Stimulated activated CD4-positive, alpha-beta T cell treated with anti-CD3 and anti-CD28 coated beads, Interleukin-2, amount 100 ng/mL, for 24 hours (primary cell): ENCODE measurements around the gene ETV4.
"Not testable (repeated sequence)": the region's sequence is repeated elsewhere in the genome, so short reads cannot be mapped to it uniquely, and the experiment has no call there.

Experiments used
- DNase-seq, 2 donors: peaks; one replicate each; pipeline ENCODE4 v3.0.0-alpha.2; 2020

ETV4 gene

DNA sequence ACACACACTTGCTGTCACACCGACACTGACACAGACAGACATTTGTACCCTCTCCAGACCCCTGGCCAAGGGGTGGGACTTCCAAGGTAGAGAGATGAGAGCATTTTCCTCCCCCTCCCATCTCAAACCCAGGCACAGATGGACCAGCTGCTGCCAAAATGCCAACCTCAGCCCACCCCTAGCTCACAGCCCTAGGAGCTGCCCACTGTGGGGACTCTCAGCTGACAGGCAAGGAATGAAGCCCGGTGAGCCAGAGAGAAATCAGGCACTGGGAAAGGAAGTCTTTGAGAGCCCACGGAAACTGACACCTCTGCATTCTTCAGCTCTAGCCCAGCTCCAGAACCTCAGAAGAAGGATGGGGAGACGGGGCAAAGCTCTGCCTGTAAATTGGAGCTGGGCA, 2.8 kb downstream of the ETV4 start:
- DNase-seq = no peak

DNA sequence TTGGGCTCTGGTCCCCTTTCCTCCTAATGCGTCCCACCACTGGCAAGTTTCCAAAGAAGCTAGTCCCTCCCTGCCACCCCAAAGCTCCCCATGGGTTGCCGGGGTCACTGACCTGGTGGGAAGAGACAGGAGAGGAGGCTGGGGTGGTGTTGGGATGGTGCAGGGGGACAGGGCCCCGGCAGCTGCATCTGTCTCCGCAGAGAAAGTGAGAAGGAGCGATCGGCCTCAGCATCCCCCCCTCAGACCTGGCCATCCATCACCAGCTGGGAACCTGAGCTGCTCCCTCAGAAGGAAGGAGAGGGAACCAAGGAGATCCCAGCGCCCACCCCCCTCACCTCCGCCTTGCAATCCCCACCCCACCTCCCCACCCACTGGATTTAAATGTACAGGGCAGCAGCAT, 3.3 kb downstream of the ETV4 start:
- no peak for DNase-seq

DNA sequence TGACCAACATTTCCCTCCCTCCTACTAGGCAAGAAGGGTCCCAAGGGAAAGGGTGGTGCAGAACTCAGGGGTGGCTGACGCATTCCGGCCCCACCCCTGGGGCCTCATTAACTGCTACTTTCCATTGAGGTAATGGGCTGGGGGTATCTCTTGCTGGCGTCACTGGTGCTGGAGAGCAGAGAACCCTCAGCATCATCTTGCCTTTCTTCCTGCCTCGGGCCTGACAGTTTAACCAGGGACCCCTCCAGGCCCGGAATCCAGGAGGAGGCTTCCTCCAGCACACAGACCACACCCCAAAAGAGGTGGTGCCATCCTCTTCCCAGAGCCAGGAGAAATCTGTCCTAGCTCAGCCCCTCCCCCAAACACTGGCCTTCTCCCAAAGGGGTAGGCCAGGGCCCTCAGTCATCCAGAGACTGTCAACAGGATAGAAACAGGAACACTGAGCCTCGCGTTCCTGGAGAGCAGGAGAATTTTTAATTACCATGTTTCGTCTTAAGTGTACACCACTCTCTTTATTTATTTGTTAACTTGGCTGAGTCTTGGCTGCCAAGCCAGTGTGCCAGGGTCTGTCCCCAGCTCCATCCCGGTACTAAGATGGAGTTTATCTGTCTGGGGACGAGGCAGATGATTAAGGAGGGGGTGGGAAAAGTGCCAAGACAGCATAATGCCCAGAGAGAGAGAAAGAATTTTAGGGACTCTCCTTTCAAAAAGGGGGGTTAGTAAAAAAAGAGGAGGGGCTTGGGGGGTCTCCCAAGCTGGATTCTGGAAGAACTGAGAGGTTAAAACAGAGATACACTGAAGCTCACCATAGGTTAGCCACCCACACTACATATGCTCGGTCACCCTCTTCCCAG, 5.1 kb downstream of the ETV4 start:
- DNase-seq = no peak

DNA sequence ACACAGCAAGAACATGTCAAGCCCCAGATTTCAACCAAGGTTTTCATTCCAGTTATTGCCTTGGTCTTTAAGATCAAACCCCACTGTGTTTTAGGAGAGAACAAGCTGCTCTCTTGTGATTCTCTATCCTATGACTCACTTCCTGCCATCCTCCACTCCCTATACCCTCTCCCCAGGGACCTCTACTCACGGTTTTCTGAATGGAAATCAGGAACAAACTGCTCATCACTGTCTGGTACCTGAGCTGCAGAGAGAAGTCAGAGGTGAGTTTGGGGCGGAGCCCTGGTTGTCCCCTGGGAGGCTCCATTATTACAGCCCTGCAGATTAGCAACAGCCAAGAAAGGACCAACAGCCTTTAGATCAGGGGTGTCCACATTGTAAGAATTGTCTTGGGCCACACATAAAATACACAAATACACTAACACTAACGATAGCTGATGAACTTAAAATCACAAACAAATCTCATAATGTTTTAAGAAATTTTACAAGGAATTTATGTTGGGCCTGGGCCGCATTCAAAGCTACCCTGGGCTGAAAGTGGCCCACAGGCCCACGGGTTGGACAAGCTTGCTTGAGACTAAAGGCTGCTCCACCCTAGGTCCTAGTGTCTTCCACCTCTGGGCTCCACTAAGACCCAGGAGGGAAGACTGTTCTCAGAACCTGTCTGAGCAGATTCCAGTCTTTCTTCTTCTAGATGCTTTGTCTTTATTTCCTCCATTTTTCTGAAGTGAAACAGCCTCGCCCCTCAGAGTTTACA, 9.7 kb downstream of the ETV4 start:
- no peak for DNase-seq

DNA sequence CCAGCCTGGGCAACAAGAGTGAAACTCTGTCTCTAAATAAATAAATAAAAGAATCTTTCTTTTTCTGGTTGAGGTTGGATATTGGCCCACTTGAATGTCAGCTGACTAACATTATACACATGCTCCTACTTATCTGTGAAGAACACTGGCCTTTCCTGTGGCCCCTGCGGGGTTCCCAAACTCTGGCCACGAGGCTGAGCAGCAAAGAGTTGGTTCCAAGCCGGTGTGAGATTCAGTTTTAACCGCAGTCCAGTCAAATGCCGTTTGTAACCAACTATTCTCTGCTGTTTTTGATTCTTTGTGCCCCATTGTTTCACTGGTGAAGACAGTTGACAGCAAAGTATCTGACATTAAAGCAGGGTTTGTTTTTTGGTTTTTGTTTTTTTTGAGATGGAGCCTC, 11.2 kb downstream of the ETV4 start:
- no peak for DNase-seq

DNA sequence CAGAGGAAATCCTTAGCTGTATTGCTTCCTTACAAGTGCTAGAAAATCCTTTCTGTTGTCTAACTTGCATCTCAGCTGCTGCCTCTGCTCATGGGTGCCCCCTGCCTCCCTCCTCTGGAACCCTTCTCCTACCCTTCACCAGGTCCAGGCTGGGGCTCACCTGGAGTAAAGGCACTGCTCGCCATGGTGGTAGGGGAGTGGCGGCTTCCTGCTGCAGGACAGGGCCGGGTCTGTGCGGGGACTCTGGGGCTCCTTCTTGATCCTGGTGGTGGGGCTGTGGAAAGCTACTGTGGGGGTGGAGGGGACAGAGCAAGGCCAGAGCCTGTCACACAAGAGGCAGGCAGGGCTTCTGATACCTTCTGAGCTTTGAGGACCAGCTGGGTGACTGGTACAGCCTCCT, 12.4 kb downstream of the ETV4 start:
- no peak for DNase-seq

DNA sequence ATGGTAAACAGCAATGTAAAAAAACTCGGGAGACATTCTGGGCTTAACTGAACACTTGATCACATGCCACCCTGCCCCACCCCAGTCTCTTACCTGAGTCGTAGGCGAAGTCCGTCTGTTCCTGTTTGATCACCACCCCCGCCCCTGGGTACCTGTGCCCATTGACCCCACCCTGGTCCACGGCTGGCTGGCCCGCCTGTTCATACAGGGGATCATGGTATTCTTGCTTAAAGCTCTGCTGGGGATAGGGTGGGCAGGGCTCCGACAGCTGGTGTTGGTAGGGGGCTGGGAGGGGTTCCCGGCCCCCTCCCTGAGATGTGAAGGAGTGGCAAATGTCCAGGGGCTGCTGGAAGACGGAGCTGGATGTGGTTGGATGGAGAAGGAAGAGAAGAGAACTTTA, 13.6 kb downstream of the ETV4 start:
- no peak for DNase-seq

DNA sequence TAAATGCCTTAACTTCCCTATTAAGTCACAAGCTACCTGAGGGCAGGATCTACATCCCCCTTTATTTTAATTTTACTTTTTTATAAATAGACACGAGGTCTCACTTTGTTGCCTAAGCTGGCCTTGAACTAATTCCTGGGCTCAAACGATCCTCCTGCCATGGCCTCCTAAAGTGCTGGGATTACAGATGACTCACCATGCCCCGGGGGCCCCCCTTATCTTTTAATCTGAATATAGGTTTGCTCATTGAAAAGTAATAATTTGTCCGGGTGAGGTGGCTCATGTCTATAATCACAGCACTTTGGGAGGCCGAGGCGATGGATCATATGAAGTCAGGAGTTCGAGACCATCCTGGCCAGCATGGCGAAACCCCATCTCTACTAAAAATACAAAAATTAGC, 14.2 kb downstream of the ETV4 start:
- DNase-seq = no peak

DNA sequence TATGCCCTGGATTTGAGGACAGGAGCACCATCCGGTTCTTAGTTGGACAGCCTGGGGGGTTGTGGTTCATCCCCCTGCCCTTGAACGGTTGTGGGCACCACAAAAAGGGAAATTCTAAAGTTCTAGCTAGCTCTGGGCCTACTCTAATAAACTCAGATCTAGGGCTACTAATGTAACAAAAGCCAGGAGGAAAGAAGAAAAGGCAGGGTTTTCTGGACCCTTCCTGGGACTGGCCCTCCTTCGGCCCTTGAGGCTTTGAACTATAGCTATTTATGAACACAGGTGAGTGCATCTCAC, 15.1 kb downstream of the ETV4 start:
- DNase-seq = no peak

DNA sequence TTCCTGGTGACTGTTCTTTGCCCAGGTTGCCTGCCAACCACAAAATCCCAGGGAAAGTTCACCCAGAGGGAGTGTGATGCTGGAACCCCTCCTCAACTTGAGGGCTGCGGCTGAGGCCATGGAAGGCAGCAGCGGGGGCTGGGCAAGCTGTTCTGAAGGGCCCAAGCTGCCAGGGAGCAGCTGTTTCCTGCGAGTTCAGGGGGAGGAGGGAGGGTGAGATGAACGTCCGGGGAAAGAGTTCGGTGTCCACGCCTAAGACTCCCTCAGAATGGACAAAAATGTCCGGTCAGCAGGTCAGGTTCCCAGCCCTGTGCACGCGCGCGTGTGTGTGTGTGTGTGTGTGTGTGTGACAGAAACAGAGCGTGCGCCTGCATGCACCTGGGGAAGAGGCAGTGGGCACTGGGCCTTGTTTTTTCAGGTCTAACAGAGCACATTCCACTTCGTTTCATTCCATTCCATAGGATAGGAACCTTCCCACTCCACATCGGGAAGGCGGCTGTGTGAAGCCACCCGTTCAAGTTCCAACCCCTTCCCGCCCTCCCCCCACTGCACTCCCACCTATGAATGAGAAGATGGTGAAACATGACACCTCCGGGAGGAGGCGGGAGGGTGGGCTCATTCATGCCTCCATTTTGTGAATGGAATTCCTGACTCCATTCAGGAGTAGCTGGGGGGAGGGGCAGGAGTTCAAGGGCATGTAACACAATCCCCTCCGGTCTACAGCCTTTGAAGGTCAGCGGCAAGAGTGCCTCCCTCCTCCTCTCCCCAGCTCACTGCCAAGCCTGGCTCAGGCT, 15.7 kb downstream of the ETV4 start:
- no peak for DNase-seq

DNA sequence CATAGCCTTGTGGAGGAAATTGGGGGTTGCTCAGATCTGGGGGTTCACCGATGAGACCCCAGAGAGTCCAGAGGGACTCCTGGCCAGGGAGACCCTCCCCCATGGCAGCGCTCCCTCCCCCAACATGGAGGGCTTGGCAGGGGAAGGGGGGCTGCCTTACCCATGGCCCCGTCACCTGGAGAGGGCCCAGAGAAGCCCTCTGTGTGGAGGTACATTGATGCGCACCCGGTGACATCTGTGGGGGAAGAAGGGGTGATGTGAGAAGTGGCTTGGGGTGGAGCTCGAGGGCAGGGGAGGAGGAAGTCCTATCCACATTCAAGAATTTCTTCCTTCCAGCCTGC, 16.2 kb downstream of the ETV4 start:
- no peak for DNase-seq

DNA sequence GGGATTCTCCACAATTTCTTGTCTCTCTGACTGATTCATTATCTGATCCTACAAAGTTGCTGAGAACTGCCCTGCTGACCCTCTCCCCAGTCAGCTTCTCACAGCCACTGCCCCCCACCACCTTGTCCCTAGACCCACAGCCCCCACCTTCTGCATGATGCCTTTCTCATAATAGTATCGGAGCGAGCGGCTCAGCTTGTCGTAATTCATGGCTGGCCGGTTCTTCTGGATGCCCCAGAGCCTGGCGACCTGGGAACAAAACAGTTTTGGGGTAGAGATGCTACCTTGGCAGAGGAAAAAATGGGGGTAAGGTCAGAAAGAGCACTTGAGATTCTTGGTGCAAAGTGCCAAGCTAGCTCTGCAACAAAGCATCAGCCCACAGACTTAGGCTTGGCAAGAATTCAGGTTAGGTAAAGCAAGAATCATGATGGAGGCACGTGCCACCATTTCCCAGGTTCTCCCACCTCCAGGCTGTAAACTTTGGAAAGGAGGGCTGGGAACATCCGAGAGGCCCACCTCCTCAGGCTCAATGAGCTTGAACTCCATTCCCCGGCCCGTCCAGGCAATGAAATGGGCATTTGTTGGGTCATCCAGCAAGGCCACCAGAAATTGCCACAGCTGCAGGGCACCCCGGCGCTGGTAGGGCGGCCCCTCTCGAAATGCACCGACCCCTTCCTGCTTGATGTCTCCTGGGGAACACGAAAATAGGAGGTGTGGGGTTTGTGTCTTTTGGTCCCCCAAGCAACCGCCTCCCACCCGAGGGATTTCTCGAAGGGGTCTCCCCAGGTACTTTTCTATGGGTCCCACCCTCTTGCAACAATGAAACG, 16.9 kb downstream of the ETV4 start:
- DNase-seq = no peak

DNA sequence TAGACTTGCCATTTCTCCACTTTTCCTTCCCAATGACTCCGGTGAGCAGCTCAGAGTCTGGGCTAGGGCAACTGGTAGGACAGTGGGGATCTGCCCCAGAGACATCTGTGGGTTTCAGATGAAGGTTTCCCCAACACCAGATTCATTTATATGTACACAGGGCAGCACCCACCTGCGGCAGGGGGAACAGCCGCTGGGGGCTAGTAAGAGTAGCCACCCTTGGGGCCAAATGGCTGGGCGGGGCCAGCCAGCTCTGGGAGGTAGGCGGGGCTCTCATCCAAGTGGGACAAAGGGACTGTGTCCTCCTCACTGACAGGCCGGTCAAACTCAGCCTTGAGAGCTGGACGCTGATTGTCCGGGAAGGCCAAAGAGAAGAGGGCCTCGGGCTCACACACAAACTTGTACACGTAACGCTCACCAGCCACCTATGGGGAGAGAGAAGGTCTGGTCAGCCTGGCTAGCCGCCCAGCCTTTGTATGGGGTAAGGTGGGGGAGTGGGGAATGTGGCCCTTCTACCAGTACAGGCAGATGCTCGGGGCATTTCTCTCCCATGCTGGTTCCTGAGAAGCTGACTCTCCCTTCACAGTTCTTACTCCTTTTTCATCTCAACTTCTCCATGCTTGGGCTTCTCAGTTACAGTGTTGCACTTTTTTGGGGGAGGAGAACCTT, 17.7 kb downstream of the ETV4 start:
- DNase-seq = no peak

DNA sequence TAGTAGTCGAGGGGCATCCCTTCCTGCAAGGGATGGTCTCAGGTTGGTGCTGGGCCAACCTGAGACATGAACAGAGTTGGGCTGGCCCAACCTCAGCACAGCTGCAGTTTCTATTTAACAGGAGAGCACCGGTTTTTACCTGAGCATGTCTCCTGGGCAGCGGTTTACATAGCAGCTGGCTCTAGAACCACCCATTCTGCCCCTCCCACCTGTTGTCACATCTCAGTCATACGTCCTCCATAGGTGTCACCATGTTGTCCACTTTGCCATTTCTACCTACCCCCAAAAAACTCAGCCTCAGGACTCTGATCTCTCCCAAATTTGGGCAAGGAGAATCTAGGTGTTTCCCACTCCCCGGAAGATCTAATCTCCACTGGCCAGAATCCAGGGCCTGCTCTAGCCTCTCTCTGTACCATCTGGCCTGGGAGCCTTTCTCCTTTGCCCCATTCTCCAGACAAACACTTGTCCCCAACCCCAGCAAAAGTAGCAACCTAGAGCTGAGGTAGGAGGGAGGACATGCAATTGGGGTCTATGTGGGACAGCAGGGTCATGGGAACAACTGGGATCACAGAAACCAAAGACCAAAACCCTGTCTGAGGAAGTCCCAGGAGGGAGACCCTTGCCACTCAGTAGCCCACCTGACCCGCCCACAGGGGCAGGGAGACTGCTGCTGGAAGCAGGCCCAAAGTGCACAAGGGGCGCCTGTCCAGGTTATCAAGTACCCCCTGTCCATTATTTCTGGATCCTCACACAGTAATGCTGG, 19.1 kb downstream of the ETV4 start:
- DNase-seq = no peak

DNA sequence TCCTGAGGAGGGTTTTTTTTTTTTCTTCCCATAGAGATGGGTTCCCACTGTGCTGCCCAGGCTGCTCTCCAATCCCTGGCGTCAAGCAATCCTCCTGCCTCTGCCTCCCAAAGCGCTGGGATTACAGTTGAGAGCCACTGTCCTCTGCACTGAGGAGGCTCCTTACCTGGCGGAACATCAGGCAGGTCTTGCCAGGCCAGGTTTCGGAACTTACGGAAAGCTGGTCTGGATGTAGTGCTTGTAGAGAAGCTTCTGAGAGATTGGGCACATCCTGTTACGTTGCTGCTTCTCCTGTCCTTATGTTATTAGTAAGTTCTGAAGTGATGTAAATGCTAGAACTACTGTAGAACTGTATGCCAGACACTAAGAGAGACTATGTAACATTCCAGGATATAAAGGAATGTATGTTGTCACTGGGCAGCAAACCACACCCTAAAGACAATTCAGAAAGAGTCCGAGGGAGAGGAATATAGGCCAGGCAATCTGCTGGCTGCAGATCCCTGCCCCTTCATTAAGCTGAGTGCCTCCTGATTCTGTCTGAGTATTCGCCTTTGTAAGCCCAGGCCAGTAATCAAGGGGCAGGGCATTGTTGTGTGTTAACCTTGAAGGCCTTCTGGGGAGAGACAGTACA, 21.1 kb downstream of the ETV4 start:
- no peak for DNase-seq

DNA sequence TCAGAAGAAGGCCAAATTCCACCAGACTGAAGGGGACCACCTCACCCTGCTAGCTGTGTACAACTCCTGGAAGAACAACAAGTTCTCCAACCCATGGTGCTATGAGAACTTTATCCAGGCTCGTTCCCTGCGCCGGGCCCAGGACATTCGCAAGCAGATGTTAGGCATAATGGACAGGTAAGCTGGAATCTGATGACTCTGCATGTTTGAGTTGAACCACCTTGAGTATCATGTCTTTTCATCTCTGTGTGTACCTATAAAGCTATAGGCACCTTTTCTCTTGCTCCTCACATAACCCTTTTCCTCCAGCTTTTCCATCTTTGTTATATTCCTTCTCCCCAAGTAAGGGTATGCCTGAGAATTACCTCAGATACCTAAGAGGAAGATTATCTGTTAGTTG, 24.8 kb downstream of the ETV4 start:
- no peak for DNase-seq

DNA sequence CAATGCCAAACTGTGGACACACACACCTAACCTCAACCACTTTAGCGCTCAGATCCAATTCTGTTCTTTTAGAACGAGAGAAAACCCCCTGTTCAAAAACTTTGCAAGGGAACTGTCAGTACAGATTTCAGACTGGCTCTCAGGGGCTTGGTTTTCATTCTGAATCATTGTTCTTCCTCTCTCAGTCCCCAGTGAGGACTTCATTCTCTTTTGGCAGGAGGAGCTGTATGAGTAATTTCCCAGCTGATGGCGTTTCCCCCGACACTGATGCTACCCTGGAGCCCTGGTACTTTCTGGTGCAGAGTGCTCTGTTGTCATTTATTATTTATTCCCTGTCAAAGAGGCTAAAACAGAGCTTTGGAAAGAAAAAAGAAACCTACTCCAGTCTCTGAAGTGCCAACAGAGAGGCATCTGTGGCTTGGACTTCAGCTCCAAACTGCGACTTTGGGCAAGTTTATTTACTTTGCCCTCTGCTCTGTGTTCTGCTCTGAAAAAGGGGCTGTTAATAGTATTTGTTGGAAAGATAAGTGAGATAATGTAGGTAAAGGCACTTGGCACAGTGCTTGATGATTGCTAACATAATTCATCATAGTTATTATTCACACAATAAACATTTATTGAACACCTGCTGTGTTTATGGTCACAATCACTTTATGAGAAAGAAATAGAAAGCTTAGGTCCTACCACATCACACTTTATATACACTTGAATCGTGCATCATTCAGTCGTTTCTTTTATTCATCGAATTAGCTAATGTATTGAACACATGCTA, 28.3 kb downstream of the ETV4 start:
- DNase-seq = no peak

DNA sequence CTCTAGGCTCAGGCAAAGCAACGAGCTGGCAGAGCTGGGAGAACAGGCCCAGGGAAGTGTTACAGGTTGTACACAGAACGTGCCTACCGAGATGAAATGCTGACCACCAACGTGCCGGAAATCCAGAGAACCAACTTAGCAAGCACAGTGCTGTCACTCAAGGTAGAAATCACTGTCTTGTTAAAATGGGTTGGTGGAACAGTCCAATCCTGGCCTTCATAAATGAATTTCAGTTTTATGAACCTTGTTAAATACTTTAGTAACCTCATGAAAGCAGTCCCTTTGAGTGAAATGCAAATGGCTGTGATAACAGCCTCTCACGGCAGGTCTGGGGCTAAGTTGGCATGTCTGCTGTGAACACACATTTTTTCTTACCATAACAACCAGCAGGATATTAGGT, 29.0 kb downstream of the ETV4 start:
- no peak for DNase-seq

DNA sequence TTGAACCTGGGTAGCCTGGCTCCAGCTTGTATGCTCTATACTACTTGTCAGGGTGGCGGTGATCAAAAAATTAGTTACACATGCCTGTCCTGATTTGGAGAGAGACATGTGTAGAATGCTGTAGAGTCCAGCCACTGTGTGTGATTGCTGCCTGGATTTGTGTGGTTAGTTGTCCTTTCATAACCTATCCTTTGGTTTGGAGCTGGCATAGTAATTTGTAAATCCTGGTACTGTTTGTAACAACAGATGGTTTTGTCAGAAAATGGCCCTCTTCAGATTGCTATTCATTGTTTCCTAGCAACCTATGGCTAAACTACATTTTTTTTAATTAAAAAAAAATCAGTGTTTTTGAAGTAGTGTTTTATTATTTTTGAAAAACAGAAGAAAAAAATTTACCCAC, 30.5 kb downstream of the ETV4 start:
- DNase-seq = no peak

DNA sequence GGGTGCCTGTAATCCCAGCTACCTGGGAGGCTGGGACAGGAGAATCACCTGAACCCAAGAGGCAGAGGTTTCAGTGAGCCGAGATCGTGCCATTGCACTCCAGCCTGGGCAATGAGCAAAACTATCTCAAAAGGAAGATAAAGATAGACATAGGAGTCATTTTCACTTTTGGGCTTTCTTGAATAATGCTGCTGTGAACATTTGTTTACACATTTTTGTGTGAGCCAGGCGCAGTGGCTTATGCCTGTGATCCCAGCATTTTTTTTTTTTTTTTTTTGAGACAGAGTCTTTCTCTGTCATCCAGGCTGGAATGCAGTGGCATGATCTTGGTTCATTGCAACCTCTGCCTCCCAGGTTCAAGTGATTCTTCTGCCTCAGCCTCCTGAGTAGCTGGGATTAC, 34.9 kb downstream of the ETV4 start:
- DNase-seq = not testable (repeated sequence)
